NCI-H1436 (cell line): ENCODE results near the gene EMC8.
A peak's percentile ranks its signal among the peaks of the same experiment; 100 is the strongest.

Experiments
- DNase-seq: peaks from one replicate; lab custom pipeline; 2025; lab: John Stamatoyannopoulos, UW

The EMC8 gene

DNA sequence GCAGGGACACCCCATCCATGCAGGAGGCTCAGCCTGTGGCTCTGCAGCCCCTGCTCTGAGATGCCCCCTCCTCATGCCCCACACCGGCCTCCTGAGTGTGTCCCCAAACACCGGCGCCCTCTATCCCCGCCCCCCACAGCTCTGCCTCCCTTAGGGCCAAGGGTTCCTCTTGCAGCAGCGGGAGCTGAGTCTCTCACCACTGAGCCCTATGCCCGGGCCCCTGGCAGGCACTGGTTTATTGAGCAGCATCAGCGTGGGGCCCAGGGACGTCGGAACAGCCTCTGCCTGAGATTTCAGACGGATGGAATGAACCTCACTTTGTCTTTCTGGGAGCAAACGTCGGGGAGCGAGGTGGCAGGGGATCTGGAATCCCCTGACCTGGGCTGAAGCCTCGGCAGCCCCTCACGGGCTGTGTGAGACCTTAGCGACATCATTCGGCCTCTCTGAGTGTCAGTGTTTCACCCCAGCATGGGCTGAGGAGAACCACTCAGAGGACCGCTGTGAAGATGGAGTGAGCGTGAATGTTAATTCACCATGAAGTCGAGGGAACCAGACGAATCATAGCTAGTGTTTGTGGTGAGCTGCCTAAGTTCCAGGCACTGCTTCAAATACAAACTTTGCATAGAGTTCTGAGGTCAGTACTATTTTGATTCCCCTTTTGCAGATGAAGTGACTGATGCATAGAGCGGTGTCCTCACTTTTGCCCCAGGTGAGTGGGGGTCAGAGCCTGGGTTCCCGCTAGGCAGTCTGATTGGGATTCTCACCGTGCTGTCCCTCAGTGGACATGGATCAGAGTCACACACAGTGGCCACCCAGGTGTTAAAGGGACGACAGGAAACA lies 43.2 kb downstream of the EMC8 start:
- no peak for DNase-seq

- DNase-seq: peak; percentile 83
Measured at GRCh38 chr16:85754413-85754812, 44.9 kb downstream of the EMC8 start.

DNA sequence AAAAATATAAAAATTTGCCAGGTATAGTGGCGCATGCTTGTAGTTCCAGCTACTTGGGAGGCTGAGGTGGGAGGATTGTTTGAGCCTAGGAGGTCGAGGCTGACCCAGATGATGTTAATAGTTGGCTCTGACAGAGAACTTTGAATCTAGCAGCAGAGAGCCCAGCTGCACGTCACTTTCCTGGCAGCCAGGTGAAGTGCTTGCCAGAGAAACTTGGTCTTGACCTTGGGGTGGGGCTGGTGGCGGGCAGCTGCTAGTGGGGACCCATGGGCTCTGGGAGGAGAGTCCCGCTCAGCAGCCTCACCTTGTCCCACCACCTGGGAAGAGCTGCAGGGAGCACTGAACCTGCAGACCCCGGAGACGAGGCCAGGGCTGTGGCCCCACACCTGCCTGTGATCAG lies 45.4 kb downstream of the EMC8 start:
- DNase-seq: no peak

DNA sequence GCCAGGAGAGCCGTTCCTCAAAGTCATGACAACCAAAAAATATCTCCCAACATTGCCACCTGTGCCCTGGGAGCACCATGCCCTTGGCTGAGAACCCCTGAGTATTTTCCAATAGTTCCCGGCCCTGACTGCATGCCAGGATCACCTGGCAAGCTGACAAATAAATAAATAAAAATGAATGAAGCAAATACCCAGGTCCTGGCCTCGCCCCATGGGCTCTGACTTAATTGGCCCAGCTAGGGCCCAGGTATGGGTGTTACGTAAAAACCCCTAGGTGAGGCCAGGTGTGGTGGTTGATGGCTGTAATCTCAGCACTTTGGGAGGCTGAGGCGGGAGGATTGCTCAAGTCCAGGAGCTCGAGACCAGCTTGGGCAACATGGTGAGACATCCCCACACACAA lies 45.8 kb downstream of the EMC8 start:
- DNase-seq: no peak

GRCh38 chr16:85752511-85753420 lies 46.6 kb downstream of the EMC8 start:
- peak; percentile 70 for DNase-seq

DNA sequence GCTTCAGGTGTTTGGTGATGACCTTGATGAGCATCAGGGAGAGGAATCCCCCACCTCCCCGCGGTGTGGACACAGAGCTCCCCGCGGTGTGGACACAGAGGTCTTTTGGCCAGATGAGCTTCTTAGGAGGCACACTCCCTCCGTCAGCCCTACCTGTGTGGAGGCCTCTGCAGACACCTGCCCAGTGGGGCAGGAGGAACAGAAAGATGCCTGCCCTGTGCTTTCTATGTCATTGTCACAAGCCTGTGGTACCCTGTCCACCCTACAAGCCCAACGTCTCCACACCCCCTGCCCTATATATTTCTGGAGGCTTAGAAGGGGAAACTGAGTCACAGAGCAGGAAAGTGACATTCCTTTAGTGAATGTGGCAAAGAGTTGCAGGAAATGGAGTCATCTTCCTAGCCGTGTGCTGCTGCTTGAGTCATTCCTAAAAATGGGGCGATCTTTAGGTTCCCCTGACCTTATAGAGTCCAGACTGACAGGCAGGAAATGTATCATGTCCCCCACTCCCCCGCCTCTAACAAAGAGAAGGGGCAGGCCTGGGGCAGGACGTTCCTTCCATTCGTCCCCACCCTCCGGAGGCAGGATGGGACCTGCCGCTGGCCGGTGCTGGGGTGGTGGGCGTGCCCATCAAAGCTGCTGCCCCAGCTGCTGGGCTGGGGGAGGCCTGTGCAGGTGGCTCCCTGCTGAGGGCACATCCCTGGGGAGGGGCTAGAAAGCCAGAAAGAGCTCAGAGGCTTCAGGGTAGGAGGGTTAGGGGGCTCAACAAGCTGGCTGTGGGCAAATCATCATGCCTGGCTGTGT lies 47.4 kb downstream of the EMC8 start:
- DNase-seq: peak; percentile 35

DNA sequence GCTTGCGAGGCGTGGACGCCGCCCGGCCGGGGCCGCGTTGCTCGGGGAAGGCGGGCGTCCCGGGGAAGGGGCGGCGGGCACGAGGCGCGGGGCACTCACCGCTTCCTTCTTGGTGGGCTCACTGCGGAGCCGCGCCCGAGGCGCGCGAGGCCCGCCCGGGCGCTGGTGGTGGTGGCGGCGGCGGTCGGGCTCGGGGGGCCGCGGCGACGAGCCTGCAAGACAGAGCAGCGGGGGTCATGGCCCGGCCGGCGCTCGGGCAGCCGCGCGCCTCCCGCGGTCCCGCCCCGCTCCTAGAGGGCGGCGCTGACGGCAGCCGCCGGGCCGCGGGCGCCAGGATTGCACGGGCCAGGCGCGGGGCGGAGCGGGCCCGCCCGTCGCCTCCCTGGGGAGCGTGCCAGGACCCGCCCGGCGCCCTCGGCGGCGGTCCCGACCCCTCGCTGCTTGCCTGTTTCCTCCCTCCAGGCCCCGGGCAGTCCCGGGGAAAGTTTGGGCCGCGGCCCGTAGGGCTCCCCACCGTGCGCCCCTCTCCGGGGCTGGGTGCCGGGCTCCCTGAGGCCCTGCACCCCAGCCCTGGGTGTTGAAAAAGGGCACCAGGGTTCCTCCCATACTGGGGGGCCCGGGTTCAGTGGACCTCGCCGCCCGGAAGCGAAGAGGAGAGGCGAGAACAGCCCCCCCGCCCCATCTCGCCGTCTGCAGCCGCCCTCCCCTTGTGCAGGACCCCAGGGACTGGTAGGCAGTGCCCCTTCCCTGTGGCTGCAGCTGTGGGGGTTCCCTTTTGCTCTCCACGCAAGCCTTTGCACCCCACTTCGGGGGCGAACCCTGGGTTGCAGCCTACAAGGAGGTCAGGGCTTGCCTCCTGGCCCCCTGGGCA lies 48.3 kb downstream of the EMC8 start, which contains the start of gene C16orf74:
TSS of gene C16orf74 (minus strand) at position 270 of the 871 bp plus-strand sequence. CDS start 15,879 bp downstream, outside the sequence.
- peak; percentile 47 for DNase-seq

DNA sequence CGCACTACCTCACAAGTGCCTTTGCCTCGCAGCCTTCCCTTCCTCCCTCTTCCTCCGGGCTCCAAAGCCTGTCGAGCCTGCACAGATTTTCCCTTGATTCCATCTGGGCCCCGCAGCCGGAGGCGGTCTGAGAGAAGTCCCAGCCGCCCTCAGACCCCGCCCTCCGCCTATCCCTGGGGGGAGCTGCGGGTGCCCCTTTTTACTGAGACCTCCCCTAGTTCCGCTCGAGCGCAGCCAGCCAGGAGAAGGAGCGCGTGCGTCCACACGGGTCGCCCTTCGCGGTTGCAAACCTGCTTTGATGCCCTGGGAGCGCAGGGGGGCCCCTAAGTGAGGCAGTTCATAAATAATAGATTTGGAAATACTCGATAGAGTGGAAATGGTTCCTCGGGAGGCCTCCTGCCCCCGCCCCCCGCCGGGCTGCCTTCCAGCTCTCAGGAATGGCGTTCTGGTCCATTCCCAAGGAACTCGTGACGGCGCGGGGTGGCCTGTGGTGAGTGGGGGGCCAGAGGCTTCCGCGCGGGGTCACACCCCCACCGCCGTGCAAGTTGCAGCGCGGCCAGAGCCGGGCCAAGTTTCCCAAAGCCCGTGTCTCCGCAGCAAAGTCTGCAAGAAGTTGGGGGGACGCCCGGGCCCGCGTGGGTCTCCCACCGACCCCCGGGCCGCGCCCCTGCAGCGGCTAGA lies 49.1 kb downstream of the EMC8 start:
- DNase-seq: no peak

DNA sequence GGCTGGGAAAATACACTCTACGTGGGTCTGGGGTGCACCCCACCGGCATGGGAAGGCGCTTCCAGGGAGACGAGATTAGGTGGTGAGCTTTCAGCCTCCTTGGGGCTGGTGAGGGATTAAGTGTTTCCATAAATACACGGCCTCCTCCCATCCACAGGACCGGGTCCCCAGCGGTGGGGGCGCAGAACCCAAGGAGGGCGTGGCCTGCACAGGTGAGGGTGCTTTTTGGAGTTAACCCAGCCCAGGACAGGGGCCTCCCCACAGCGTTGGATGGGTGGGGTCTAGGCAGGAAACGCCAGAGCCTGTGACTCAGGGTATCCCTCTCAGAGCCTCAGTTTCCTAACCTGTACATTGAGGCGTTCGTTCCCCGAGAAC lies 49.6 kb downstream of the EMC8 start:
- DNase-seq: no peak

DNA sequence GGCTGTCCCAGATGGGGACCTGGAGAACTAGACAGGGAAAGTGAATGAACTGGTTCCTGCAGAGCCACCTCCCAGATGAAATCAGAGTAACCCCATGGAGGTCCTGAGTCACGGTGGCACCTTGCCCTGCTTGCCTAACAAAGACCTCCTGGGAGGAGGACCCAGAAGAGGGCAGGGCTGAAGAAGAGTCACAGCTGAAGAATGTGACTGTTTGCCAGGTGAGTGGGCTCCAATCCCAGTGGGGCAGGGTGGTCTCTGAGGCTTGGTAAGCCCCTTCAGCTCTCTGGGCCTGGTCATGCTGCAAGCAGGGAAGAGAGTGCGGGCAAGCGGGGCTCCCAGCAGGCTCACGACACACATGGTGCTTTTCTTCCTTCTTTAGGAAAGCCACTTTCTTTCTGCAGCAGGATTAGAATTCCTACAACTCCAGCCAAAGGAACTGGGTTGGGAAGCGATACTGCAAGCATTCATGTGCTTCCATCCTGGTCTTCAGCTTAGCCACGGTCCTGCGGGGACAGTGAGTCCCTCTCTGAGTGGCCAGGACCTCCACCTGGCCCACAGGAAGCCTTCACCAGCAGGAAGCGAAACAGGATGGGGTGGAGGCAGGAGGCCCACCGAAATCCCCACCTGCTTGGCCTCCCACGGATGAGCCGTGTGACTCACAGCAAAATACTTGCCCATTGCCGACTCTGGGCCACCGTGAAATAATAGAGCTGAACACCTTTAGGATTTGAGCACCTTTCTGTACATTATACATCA lies 52.7 kb downstream of the EMC8 start:
- no peak for DNase-seq

GRCh38 chr16:85738923-85739715 lies 60.2 kb downstream of the EMC8 start:
- no peak for DNase-seq

GRCh38 chr16:85736921-85737320 lies 62.4 kb downstream of the EMC8 start:
- DNase-seq: no peak

DNA sequence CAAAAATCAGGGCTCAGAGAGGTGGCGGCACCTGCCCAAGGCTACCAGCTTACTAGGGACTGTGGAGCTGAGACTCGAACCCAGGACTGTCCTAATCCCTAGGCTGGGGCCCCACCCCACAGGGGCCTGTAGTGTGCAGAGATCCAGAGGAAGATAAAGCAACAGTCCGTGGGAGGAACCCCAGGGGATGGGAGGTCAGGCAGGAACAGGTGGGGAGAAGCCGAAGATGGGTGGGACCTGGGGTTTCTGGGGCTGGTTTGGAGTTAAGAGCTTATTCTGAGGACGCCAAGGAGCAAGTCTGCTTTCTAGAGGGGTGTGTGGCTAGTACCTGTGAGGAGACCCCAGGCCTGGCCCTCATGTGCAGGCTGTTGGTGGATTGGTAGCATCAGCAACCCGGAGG lies 63.4 kb downstream of the EMC8 start:
- DNase-seq: no peak

DNA sequence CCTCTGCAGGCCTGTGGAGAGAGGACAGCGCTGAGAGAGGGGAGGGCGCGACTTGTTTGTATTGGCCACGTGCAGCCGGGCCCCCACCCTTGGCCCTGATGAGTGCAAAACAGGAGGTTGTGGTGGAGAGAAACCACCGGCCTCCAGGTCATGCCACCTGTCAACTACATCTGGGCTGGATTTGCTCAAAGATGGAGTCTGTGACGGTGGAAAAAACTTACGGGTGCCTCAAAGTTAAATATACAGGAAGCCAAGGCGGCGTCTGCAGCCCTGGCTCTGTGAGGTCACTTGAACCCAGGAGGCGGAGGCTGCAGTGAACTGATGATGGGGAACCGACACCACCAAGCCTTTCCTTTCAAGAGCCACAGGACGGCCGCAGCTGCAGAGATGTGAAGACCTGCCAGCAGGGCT lies 64.1 kb downstream of the EMC8 start:
- DNase-seq: no peak

GRCh38 chr16:85734311-85735017 lies 64.9 kb downstream of the EMC8 start:
- no peak for DNase-seq

- no peak for DNase-seq
Measured at GRCh38 chr16:85733839-85734170, 65.5 kb downstream of the EMC8 start.

GRCh38 chr16:85733155-85733838 lies 66.0 kb downstream of the EMC8 start:
- DNase-seq: no peak

DNA sequence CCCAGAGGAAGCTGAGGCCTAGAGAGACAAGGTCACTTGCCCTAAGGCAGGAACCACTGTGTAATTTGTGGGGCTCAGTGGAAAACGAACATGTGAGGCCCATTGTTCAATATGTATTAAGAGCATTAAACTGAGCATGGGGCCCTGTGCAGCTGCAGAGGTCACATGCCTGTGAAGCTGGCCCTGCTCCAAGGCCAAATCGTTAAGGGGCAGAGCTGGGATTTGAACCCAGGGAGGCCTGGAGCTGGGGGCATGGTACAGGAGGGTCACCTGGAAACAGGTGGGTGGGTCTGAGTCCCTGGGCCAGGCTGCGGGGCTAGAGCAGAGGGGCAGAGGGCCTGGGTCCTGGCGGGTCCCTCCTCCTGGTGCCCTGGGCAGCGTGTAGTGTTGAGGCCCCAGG lies 68.2 kb downstream of the EMC8 start:
- DNase-seq: no peak
